ENCODE measurements around the gene IL17RC.
A peak's percentile ranks its signal among the peaks of the same experiment; 100 is the strongest.

IL17RC gene

GRCh38 chr3:9951962-9952805, 35.3 kb downstream of the IL17RC start, which contains the start of gene PRRT3:
Gene PRRT3 (minus strand): TSS chr3:9952408. CDS start chr3:9950115, 2,293 bp downstream.
- H3K27ac ChIP-seq (ENCODE audit: low read depth, low read length) = no peak within 1 kb of the TSS
- peak within 1 kb of the TSS; percentile 77 for H3K4me2 ChIP-seq (ENCODE audit: low read length)
- TF ChIP-seq CTCF (IDR thresholded peaks at IDR 0.05; ENCODE audit: low read depth, low read length, poor library complexity, severe bottlenecking) = no peak
- no peak for TF ChIP-seq EZH2phosphoT487 (IDR thresholded peaks at IDR 0.05; ENCODE audit: borderline replicate concordance, low read length)
- no peaks in the 10 kb centered on the region for H3K9me2 ChIP-seq (replicated peaks; ENCODE audit: control insufficient read depth, low read length)
- H3F3A ChIP-seq (ENCODE audit: control insufficient read depth, insufficient read depth) = peaks cover 4% of the 10 kb centered on the region; the same call in 1 of the 2 replicates
- peaks cover 17% of the 10 kb centered on the region for H3K4me1 ChIP-seq (ENCODE audit: control insufficient read depth, low read length)
- no peaks in the 10 kb centered on the region for H3K9me3 ChIP-seq (ENCODE audit: control insufficient read depth, insufficient read depth, low read length)
- peak within 1 kb of the TSS; percentile 75 for H3K4me3 ChIP-seq (ENCODE audit: low read length)
- H3K36me3 ChIP-seq (ENCODE audit: control insufficient read depth, low read length) = no peaks in the 10 kb centered on the region
- no peaks in the 10 kb centered on the region for H3K79me2 ChIP-seq (ENCODE audit: control insufficient read depth, low read length)
- H4K20me1 ChIP-seq (ENCODE audit: control insufficient read depth, insufficient read depth, low read depth, low read length) = no peaks in the 10 kb centered on the region
- H3K27me3 ChIP-seq (ENCODE audit: control insufficient read depth, low read length) = peaks cover 12% of the 10 kb centered on the region

- no peaks in the 10 kb centered on the region for H3K9me2 ChIP-seq (replicated peaks; ENCODE audit: control insufficient read depth, low read length)
- H3K9me3 ChIP-seq (ENCODE audit: control insufficient read depth, insufficient read depth, low read length) = no peaks in the 10 kb centered on the region
- H3K4me1 ChIP-seq (ENCODE audit: control insufficient read depth, low read length) = peaks cover 17% of the 10 kb centered on the region
- H4K20me1 ChIP-seq (ENCODE audit: control insufficient read depth, insufficient read depth, low read depth, low read length) = no peaks in the 10 kb centered on the region
- TF ChIP-seq CTCF (IDR thresholded peaks at IDR 0.05; ENCODE audit: low read depth, low read length, poor library complexity, severe bottlenecking) (no peak), EZH2phosphoT487 (IDR thresholded peaks at IDR 0.05; ENCODE audit: borderline replicate concordance, low read length) (no peak)
- H3K36me3 ChIP-seq (ENCODE audit: control insufficient read depth, low read length) = no peaks in the 10 kb centered on the region
- H3K27ac ChIP-seq (ENCODE audit: low read depth, low read length) = no peak overlapping the region
- peaks cover 6% of the 10 kb centered on the region; the same call in 1 of the 2 replicates for H3F3A ChIP-seq (ENCODE audit: control insufficient read depth, insufficient read depth)
- H3K79me2 ChIP-seq (ENCODE audit: control insufficient read depth, low read length) = no peaks in the 10 kb centered on the region
- H3K4me3 ChIP-seq (ENCODE audit: low read length) = no peak overlapping the region
- H3K4me2 ChIP-seq (ENCODE audit: low read length) = no peak overlapping the region
- H3K27me3 ChIP-seq (ENCODE audit: control insufficient read depth, low read length) = peaks cover 12% of the 10 kb centered on the region
Measured at GRCh38 chr3:9955067-9955502, 38.2 kb downstream of the IL17RC start.

GRCh38 chr3:9955611-9956352, 38.9 kb downstream of the IL17RC start:
- H3K9me2 ChIP-seq (replicated peaks; ENCODE audit: control insufficient read depth, low read length) = no peaks in the 10 kb centered on the region
- no peaks in the 10 kb centered on the region for H4K20me1 ChIP-seq (ENCODE audit: control insufficient read depth, insufficient read depth, low read depth, low read length)
- no peak for TF ChIP-seq EZH2phosphoT487 (IDR thresholded peaks at IDR 0.05; ENCODE audit: borderline replicate concordance, low read length)
- TF ChIP-seq CTCF (IDR thresholded peaks at IDR 0.05; ENCODE audit: low read depth, low read length, poor library complexity, severe bottlenecking) = no peak
- peaks cover 6% of the 10 kb centered on the region; the same call in 1 of the 2 replicates for H3F3A ChIP-seq (ENCODE audit: control insufficient read depth, insufficient read depth)
- H3K9me3 ChIP-seq (ENCODE audit: control insufficient read depth, insufficient read depth, low read length) = no peaks in the 10 kb centered on the region
- peaks cover 16% of the 10 kb centered on the region for H3K4me1 ChIP-seq (ENCODE audit: control insufficient read depth, low read length)
- H3K27me3 ChIP-seq (ENCODE audit: control insufficient read depth, low read length) = peaks cover 11% of the 10 kb centered on the region
- no peak overlapping the region for H3K4me2 ChIP-seq (ENCODE audit: low read length)
- no peaks in the 10 kb centered on the region for H3K79me2 ChIP-seq (ENCODE audit: control insufficient read depth, low read length)
- H3K36me3 ChIP-seq (ENCODE audit: control insufficient read depth, low read length) = no peaks in the 10 kb centered on the region
- H3K4me3 ChIP-seq (ENCODE audit: low read length) = no peak overlapping the region
- H3K27ac ChIP-seq (ENCODE audit: low read depth, low read length) = no peak overlapping the region
